A549 (cell line): ENCODE results near the gene LPIN2. TPM values are rescaled to one million over a fixed set of nuclear protein-coding genes. Genes with fewer than 3 reads are reported as not detected.

ENCODE experiments used
- ATAC-seq, 2 experiments: fragments of 200-7000 bp in 1 of 2; fragments of >200 bp in 1 of 2; cut with Nextera tagmentation in 1 of 2; cut with Tn5 transposase in 1 of 2; 3 replicates each; pipeline versions ENCODE4 v1.8.0 to v1.9.1; 2018 to 2020; ENCODE audit warnings: mild to moderate bottlenecking in 1 of 2, moderate library complexity in 1 of 2
- CTCF ChIA-PET: fragments of 300-600 bp; sonication (Branson Sonifier 250); formaldehyde crosslinking; extraction: SDS; loops from one replicate; lab custom pipeline; 2021; ENCODE audit warnings: antibody characterized with exemption, inconsistent platforms; lab: Yijun Ruan, JAX
- POLR2A ChIA-PET: fragments of 350-600 bp; formaldehyde crosslinking; extraction: SDS; loops from one replicate; lab custom pipeline; 2021; ENCODE audit warnings: antibody characterized with exemption, inconsistent platforms; lab: Yijun Ruan, JAX
- DNase-seq, 2 experiments: peaks; one replicate each; pipeline versions ENCODE4 v3.0.0 to v3.0.0-alpha.2; 2011 to 2016; ENCODE audit warnings: low read depth in 1 of 2, low spot score in 1 of 2
- FAIRE-seq: peaks from 2 replicates; lab custom pipeline; 2011; peaks lifted over from hg19 to GRCh38; lab: Jason Lieb, UNC
- H3K27ac ChIP-seq, 2 experiments: fragments of >200 bp; sonication (Bioruptor Twin); formaldehyde crosslinking; 3 replicates each; pipeline ENCODE4 v1.5.1; 2016 to 2017
- H3K4me1 ChIP-seq: fragments of >200 bp; sonication (Bioruptor Twin); formaldehyde crosslinking; 3 replicates; pipeline ENCODE4 v1.6.1; 2016
- H3K4me2 ChIP-seq: fragments of >200 bp; sonication (Bioruptor Twin); formaldehyde crosslinking; 3 replicates; pipeline ENCODE4 v1.6.1; 2016
- H3K4me3 ChIP-seq: fragments of >200 bp; sonication (Bioruptor Twin); formaldehyde crosslinking; 3 replicates; pipeline ENCODE4 v1.5.1; 2016
- H3K9me3 ChIP-seq: fragments of >200 bp; sonication (Bioruptor Twin); formaldehyde crosslinking; 3 replicates; pipeline ENCODE4 v1.6.1; 2016
- EHF ChIP-seq: fragments of 250-450 bp; sonication (Bioruptor Pico); IDR thresholded peaks from 2 replicates; pipeline ENCODE4 v1.5.0; 2020; ENCODE audit warnings: mild to moderate bottlenecking
- EHMT2 ChIP-seq: fragments of 200-600 bp; sonication (generic); IDR thresholded peaks from 2 replicates; pipeline ENCODE4 v1.6.1; 2016; ENCODE audit warnings: antibody characterized with exemption, low read depth, mild to moderate bottlenecking, moderate library complexity
- ESRRA ChIP-seq: fragments of 150-350 bp; IDR thresholded peaks from 2 replicates; pipeline ENCODE4 v1.6.1; 2014; ENCODE audit warnings: mild to moderate bottlenecking, low read length, borderline replicate concordance
- FOSL2 ChIP-seq, 2 experiments: fragments of 450-650 bp in 1 of 2; fragments of >200 bp in 1 of 2; sonication (Bioruptor Twin) in 1 of 2; formaldehyde crosslinking; IDR thresholded peaks; 2 replicates each; pipeline versions ENCODE4 v1.5.0 to v1.6.1; 2016 to 2020; ENCODE audit warnings: mild to moderate bottlenecking in 1 of 2, moderate library complexity in 1 of 2
- FOXS1 ChIP-seq: fragments of 250-450 bp; sonication (Bioruptor Pico); IDR thresholded peaks from 2 replicates; pipeline ENCODE4 v1.5.0; 2020; ENCODE audit warnings: mild to moderate bottlenecking, moderate library complexity
- HDAC2 ChIP-seq: fragments of 200-600 bp; sonication (generic); IDR thresholded peaks from 2 replicates; pipeline ENCODE4 v1.6.1; 2016
- HOXA7 ChIP-seq: fragments of 250-450 bp; sonication (Bioruptor Pico); IDR thresholded peaks from 2 replicates; pipeline ENCODE4 v1.5.0; 2020; ENCODE audit warnings: mild to moderate bottlenecking, moderate library complexity
- HOXB5 ChIP-seq: fragments of 250-450 bp; sonication (Bioruptor Pico); IDR thresholded peaks from 2 replicates; pipeline ENCODE4 v1.5.0; 2020; ENCODE audit warnings: mild to moderate bottlenecking, moderate library complexity
- JUN ChIP-seq, 2 experiments: fragments of >200 bp; sonication (Bioruptor Twin); formaldehyde crosslinking; IDR thresholded peaks; 2 replicates in 1 of 2; 3 replicates in 1 of 2; pipeline ENCODE4 v1.6.1; 2016 to 2017
- MAZ ChIP-seq: fragments of 150-350 bp; IDR thresholded peaks from 2 replicates; pipeline ENCODE4 v1.6.1; 2014; ENCODE audit warnings: antibody characterized with exemption, low read depth, low read length, borderline replicate concordance
- MYC ChIP-seq: IDR thresholded peaks from 2 replicates; pipeline ENCODE4 v1.6.1; 2012; ENCODE audit warnings: mild to moderate bottlenecking, inconsistent platforms, low read length, improper control_type of control experiment, borderline replicate concordance
- RARB ChIP-seq: fragments of 250-450 bp; sonication (Bioruptor Pico); IDR thresholded peaks from 2 replicates; pipeline ENCODE4 v1.8.0; 2021; ENCODE audit warnings: mild to moderate bottlenecking, moderate library complexity
- RCOR1 ChIP-seq: fragments of 150-350 bp; IDR thresholded peaks from 2 replicates; pipeline ENCODE4 v1.6.1; 2014; ENCODE audit warnings: antibody characterized with exemption, low read length, low read depth
- SREBF2 ChIP-seq: fragments of 450-650 bp; IDR thresholded peaks from 2 replicates; pipeline ENCODE4 v1.6.1; 2014; ENCODE audit warnings: mild to moderate bottlenecking, moderate library complexity
- TP53 ChIP-seq: fragments of 250-450 bp; sonication (Bioruptor Pico); IDR thresholded peaks from 2 replicates; pipeline ENCODE4 v1.5.0; 2021; ENCODE audit warnings: mild to moderate bottlenecking, moderate library complexity
- ZC3H11A ChIP-seq: fragments of 450-650 bp; IDR thresholded peaks from 2 replicates; pipeline ENCODE4 v1.6.1; 2014; ENCODE audit warnings: antibody characterized with exemption, mild to moderate bottlenecking
- WGBS: methylation state at CpG from one replicate; pipeline ENCODE4 v1.1.6; 2017; ENCODE audit errors: missing lambda C conversion rate; 5-methylcytosine and 5-hydroxymethylcytosine counted together
- polyA plus RNA-seq, 4 experiments: library from polyadenylated mRNA; depleted of rRNA in 3 of 4; stranded (reverse); fragments of >200 nt; fragmentation: RNase III in 1 of 4; extraction: RNeasy Plus Mini Kit Qiagen cat#74134 plus additional on column Dnase treatment in 1 of 4; gene quantifications; 2 replicates in 3 of 4; 3 replicates in 1 of 4; pipeline ENCODE4 v1.2.3, GENCODE V29; 2011 to 2017
- TF ChIP-seq, protein P1 (sequence below): fragments of 450-650 bp; IDR thresholded peaks from 2 replicates; pipeline ENCODE4 v1.6.1; 2014; ENCODE audit warnings: antibody characterized with exemption
- TF ChIP-seq, protein P2 (sequence below): fragments of >200 bp; sonication (Bioruptor Twin); formaldehyde crosslinking; IDR thresholded peaks from 2 replicates; pipeline ENCODE4 v1.6.1; 2016
- TF ChIP-seq, protein P3 (sequence below): IDR thresholded peaks from 2 replicates; pipeline ENCODE4 v1.6.1; 2012
- TF ChIP-seq, protein P4 (sequence below): fragments of 200-600 bp; sonication (generic); IDR thresholded peaks from 2 replicates; pipeline ENCODE4 v1.6.1; 2016; ENCODE audit warnings: antibody characterized with exemption, mild to moderate bottlenecking, moderate library complexity

LPIN2 gene
- polyA plus RNA-seq, 2 of the 4 experiments (the other 2 are of a cell fraction): 12.9 to 23.7 TPM

DNA sequence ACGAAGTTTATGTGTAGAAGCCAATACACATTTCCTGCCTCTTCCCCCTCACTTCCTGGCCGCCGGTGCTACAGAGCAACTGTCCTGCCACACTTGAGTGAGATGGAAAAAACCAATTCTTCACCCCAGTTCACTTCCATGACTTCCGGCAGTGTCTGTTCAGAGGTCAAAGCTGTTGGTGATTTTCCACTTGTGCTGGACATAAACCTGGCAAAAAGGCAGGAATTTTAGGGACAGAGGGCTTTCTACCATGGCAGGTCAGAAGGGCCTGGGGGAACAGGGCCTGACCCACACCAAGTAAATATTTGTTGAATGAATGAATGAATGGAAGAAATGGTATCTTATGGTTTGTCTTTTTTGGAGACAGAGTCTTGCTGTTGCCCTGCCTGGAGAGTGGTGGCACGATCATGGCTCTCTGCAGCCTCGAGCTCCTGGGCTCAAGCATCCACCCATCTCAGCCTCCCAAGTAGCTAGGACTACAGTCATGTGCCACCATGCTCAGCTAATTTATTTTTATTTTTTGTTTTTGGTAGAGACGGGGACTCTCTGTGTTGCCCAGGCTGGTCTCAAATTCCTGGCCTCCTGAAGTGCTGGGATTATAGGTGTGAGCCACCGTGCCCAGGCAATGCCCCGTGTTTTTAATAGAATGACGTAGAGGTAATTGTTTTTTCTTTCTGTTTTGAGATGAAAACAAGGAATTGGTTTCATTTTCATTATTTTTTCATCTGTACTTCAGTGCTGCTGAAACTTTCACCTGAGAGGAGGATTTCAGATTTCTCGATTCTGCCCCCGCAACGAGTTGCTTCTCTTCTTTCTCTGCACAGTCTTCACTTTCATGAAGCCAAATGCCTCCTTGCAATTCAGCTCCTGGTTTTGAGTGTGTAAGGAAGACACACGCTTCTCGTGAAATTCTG lies 48.0 kb upstream of the LPIN2 start:
- 88% methylated on average over 15 of the region's 15 CpGs for WGBS
- no peaks in the 10 kb centered on the region for H3K9me3 ChIP-seq
- peaks cover 16% of the 10 kb centered on the region for H3K4me1 ChIP-seq
- no peak for ATAC-seq
- H3K4me3 ChIP-seq: no peak overlapping the region
- ChIA-PET CTCF (interaction anchor here (0.7 to 2.5 kb wide), 6 partner anchors 16 to 128 kb away, joined by 3 to 11 read pairs (median 4); no protein-coding TSS in a partner anchor), POLR2A (no interaction called here)
- H3K27ac ChIP-seq: no peak overlapping the region
- no peak for FAIRE-seq
- no peak for DNase-seq
- TF ChIP-seq, protein P1, sequence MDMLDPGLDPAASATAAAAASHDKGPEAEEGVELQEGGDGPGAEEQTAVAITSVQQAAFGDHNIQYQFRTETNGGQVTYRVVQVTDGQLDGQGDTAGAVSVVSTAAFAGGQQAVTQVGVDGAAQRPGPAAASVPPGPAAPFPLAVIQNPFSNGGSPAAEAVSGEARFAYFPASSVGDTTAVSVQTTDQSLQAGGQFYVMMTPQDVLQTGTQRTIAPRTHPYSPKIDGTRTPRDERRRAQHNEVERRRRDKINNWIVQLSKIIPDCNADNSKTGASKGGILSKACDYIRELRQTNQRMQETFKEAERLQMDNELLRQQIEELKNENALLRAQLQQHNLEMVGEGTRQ: no peak
- no peak for TF ChIP-seq FOXS1
- TF ChIP-seq, protein P2, sequence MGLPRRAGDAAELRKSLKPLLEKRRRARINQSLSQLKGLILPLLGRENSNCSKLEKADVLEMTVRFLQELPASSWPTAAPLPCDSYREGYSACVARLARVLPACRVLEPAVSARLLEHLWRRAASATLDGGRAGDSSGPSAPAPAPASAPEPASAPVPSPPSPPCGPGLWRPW: no peak
- TF ChIP-seq ZC3H11A: no peak
- no peak for TF ChIP-seq HOXB5 (CRISPR knock-in tag)
- no peak for TF ChIP-seq RARB (CRISPR knock-in tag)
- no peak for TF ChIP-seq HOXA7 (CRISPR knock-in tag)
- TF ChIP-seq TP53 (CRISPR knock-in tag): no peak
- TF ChIP-seq ESRRA: no peak
- no peak overlapping the region for H3K4me2 ChIP-seq

DNA sequence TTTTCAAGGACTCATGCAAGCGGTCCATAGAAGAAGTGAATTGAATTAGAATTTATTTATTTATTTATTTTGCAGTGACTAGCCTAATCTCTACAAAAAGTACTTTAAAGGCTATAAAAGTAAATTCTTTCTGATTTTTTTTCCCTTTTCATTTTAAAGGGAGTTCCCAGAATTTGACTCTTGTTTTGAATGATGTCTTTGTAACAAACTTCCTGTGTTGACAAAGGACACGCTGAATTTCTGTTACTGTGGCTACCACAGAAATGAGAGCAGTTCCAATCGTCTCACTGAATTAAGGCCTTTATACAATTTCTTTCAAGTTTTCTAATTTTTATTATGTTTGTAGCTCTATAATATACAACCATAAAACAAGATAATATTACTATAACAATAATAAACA lies 46.3 kb upstream of the LPIN2 start:
- ChIA-PET CTCF (interaction anchor here (1.3 to 1.4 kb wide), 2 partner anchors 92 to 126 kb away, joined by 3 read pairs; no protein-coding TSS in a partner anchor), POLR2A (no interaction called here)
- no peak for ATAC-seq
- no peak overlapping the region for H3K27ac ChIP-seq
- H3K4me3 ChIP-seq: no peak overlapping the region
- FAIRE-seq: no peak
- no peak for TF ChIP-seq EHF (CRISPR knock-in tag)
- H3K9me3 ChIP-seq: no peaks in the 10 kb centered on the region
- DNase-seq: no peak
- 79% methylated on average over 3 of the region's 3 CpGs for WGBS
- H3K4me1 ChIP-seq: peaks cover 30% of the 10 kb centered on the region
- H3K4me2 ChIP-seq: no peak overlapping the region

DNA sequence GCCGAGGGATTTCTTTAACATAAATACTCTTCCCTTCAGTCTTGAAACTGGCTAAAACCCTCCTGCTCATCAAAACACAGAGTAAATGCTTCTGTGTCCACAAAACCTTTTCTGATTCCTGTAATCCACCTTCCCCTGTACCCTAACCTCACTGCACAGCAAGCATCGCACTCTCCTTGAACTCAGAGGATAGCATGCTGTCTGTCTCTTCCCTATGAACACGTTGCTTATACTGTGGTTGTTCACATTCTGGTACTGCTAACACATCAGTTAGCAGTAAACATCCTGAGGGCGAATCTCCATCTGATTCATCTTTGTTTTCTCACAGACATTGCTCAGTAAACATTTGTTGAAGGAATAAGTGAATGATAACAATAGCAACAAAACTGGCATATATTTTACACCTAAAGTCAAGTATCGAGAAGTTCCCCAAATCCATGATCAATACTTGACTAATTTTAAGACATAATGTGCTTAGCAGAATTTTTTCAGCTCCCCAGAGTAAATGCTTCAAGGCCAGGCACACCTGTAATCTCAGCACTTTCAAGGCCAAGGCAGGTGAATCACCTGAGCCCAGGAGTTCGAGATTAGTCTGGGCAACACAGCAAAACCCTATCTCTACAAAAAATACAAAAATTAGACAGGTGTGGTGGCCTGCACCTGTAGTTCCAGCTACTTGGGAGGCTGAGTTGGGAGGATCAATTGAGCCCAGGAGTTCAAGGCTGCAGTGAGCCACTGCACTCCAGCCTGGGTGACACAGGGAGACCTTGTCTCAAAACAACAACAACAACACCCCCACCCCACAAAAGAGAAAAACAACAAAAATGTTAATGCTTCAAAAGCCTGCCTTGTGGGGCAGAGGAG lies 45.6 kb upstream of the LPIN2 start:
- Histone ChIP-seq H3K27ac (peak overlapping the region; percentile 35 to 53; a peak in 2 of 6 replicates), H3K9me3 (no peaks in the 10 kb centered on the region), H3K4me2 (peak overlapping the region; percentile 32; the same call in 1 of the 3 replicates), H3K4me3 (no peak overlapping the region), H3K4me1 (peaks cover 30% of the 10 kb centered on the region)
- FAIRE-seq (no peak), ATAC-seq (peak; percentile 59 to 60; a peak in 4 of 6 replicates), DNase-seq (peak in 1 of 2 experiments; percentile 45)
- TF ChIP-seq, protein P3, sequence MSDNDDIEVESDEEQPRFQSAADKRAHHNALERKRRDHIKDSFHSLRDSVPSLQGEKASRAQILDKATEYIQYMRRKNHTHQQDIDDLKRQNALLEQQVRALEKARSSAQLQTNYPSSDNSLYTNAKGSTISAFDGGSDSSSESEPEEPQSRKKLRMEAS: peak; percentile 42
- TF ChIP-seq, protein P4, sequence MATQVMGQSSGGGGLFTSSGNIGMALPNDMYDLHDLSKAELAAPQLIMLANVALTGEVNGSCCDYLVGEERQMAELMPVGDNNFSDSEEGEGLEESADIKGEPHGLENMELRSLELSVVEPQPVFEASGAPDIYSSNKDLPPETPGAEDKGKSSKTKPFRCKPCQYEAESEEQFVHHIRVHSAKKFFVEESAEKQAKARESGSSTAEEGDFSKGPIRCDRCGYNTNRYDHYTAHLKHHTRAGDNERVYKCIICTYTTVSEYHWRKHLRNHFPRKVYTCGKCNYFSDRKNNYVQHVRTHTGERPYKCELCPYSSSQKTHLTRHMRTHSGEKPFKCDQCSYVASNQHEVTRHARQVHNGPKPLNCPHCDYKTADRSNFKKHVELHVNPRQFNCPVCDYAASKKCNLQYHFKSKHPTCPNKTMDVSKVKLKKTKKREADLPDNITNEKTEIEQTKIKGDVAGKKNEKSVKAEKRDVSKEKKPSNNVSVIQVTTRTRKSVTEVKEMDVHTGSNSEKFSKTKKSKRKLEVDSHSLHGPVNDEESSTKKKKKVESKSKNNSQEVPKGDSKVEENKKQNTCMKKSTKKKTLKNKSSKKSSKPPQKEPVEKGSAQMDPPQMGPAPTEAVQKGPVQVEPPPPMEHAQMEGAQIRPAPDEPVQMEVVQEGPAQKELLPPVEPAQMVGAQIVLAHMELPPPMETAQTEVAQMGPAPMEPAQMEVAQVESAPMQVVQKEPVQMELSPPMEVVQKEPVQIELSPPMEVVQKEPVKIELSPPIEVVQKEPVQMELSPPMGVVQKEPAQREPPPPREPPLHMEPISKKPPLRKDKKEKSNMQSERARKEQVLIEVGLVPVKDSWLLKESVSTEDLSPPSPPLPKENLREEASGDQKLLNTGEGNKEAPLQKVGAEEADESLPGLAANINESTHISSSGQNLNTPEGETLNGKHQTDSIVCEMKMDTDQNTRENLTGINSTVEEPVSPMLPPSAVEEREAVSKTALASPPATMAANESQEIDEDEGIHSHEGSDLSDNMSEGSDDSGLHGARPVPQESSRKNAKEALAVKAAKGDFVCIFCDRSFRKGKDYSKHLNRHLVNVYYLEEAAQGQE: no peak
- TF ChIP-seq EHMT2: no peak
- no peak for TF ChIP-seq MAZ
- no peak for TF ChIP-seq SREBF2
- TF ChIP-seq RCOR1: no peak
- TF ChIP-seq MYC: no peak
- TF ChIP-seq TP53 (CRISPR knock-in tag): no peak
- no peak for TF ChIP-seq ESRRA
- no peak for TF ChIP-seq FOSL2 (IDR thresholded peaks at IDR 0.05)
- peak; percentile 44; the same call in 1 of the 2 replicates for TF ChIP-seq FOSL2 (CRISPR knock-in tag; IDR thresholded peaks at IDR 0.05)
- no peak for TF ChIP-seq JUN (IDR thresholded peaks at IDR 0.05)
- TF ChIP-seq HDAC2: no peak
- 34% methylated on average over 6 of the region's 6 CpGs for WGBS
- ChIA-PET CTCF (interaction anchor here (1.1 to 1.3 kb wide), 2 partner anchors 93 to 188 kb away, joined by 3 read pairs; no protein-coding TSS in a partner anchor), POLR2A (no interaction called here)
